Endodermal cell (in vitro differentiated cells): ENCODE measurements around the gene ARHGAP33. TPM values are rescaled to one million over a fixed set of nuclear protein-coding genes. Genes with fewer than 3 reads are reported as not detected.

Source experiments
- DNase-seq: peaks from one replicate; pipeline ENCODE4 v3.0.0-alpha.2; 2017
- H3K27ac ChIP-seq: 2 replicates; pipeline ENCODE4 v1.5.1; 2013; ENCODE audit warnings: mild to moderate bottlenecking, low read depth, low read length, moderate library complexity
- H3K27me3 ChIP-seq: 2 replicates; pipeline ENCODE4 v1.6.1; 2013; ENCODE audit warnings: mild to moderate bottlenecking, low read length, moderate library complexity; ENCODE audit not compliant: insufficient read depth, control insufficient read depth, poor library complexity, severe bottlenecking
- H3K36me3 ChIP-seq: 2 replicates; pipeline ENCODE4 v1.7.0; 2013; ENCODE audit warnings: mild to moderate bottlenecking, low read length, moderate library complexity; ENCODE audit not compliant: control insufficient read depth, insufficient read depth
- H3K4me1 ChIP-seq: one replicate; pipeline ENCODE4 v1.7.0; 2013; ENCODE audit warnings: low read length; ENCODE audit not compliant: control insufficient read depth, insufficient read depth
- H3K4me3 ChIP-seq: 2 replicates; pipeline ENCODE4 v1.5.1; 2013; ENCODE audit warnings: mild to moderate bottlenecking, low read length, moderate library complexity
- H3K9ac ChIP-seq: 2 replicates; pipeline ENCODE4 v1.6.1; 2013; ENCODE audit warnings: mild to moderate bottlenecking, low read length, moderate library complexity; ENCODE audit not compliant: poor library complexity, severe bottlenecking; ENCODE audit errors: extremely low read depth
- H3K9me3 ChIP-seq: 2 replicates; pipeline ENCODE4 v1.6.1; 2013; ENCODE audit warnings: mild to moderate bottlenecking, low read length, moderate library complexity; ENCODE audit not compliant: control insufficient read depth
- H3K27ac Mint-ChIP-seq: 2 replicates; pipeline ENCODE4 v1.8.0; 2020; ENCODE audit warnings: mixed read lengths
- H3K27me3 Mint-ChIP-seq: 2 replicates; pipeline ENCODE4 v1.8.0; 2021; ENCODE audit warnings: mild to moderate bottlenecking, mixed read lengths; ENCODE audit not compliant: insufficient read depth
- H3K36me3 Mint-ChIP-seq: 2 replicates; pipeline ENCODE4 v1.8.0; 2020; ENCODE audit warnings: low read depth, mixed read lengths
- H3K4me1 Mint-ChIP-seq: 2 replicates; pipeline ENCODE4 v1.8.0; 2020; ENCODE audit warnings: mixed read lengths
- H3K4me3 Mint-ChIP-seq: 2 replicates; pipeline ENCODE4 v1.8.0; 2020; ENCODE audit warnings: mild to moderate bottlenecking, moderate library complexity, mixed read lengths
- H3K9me3 Mint-ChIP-seq: 2 replicates; pipeline ENCODE4 v1.8.0; 2020; ENCODE audit warnings: mild to moderate bottlenecking, mixed read lengths
- CTCF ChIP-seq: fragments of 200-600 bp; sonication (generic); conservative IDR thresholded peaks from 2 replicates; pipeline ENCODE4 v1.5.0; 2021; ENCODE audit warnings: antibody characterized with exemption, mild to moderate bottlenecking
- WGBS, 2 experiments: methylation state at CpG; one replicate each; pipeline versions ENCODE4 v1.1.5 to v1.1.7; 2013; ENCODE audit warnings: missing lambda C conversion rate in 2 of 2, mixed read lengths in 1 of 2; ENCODE audit not compliant: insufficient coverage in 1 of 2, insufficient read length in 1 of 2; 5-methylcytosine and 5-hydroxymethylcytosine counted together
- total RNA-seq, 2 donors: library from RNA; stranded (reverse); fragmentation: NEBNext Ultra II Directional in 1 of 2; extraction: Animal tissue kit (Norgen Biotek cat#: 25700) in 1 of 2; gene quantifications; 2 replicates in 1 of 2; 3 replicates in 1 of 2; pipeline ENCODE4 v1.2.1, GENCODE V29; 2021

The ARHGAP33 gene
- total RNA-seq, 2 donors from 2014 or later, result 12.7 to 15.0 TPM

DNA sequence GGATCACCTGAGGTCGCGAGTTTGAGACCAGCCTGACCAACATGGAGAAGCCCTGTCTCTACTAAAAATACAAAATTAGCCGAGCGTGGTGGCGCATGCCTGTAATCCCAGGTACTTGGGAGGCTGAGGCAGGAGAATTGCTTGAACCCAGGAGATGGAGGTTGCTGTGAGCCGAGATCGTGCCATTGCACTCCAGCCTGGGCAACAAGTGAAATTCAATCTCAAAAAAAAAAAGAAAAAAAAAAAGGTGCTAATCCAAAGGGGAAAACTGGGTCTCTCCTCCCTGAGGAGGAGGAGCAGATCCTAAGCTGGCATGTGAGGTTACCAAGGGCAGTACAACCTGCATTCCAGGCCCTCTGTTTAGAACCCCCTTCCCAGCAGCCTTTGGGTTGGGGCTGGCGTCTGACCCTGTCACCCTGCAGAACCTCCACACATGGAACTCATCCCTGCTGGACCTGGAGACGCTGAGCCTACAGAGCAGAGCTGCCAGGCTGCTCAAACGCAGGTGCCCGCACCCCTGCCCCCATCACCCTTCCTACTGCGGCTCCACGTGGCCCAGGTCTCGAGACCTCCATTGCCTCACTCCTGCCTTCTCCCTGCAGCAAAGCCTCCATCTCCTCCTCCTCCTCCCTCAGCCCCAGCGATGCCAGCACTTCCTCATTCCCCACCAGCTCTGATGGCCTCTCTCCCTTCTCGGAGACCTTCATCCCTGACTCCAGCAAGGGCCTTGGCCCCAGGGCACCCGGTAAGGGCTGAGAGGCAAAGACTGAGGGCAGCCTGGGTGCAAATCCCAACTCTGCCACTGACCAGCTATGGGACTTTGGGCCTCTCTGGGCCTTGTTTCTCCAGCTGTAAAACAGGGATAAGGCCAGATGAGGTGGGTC, 10.7 kb upstream of the ARHGAP33 start:
- H3K4me3 ChIP-seq, result no peak overlapping the region
- H3K27me3 Mint-ChIP-seq, result no peaks in the 10 kb centered on the region
- TF ChIP-seq CTCF, result no peak
- no peak overlapping the region for H3K27ac Mint-ChIP-seq
- H3K9ac ChIP-seq, result no peak overlapping the region
- 93% methylated on average over 9 to 17 of the region's 17 CpGs for WGBS, 2 experiments
- H3K36me3 Mint-ChIP-seq, result peaks cover 37% of the 10 kb centered on the region
- no peak for DNase-seq
- H3K9me3 ChIP-seq, result no peaks in the 10 kb centered on the region
- H3K4me1 ChIP-seq, result peaks cover 2% of the 10 kb centered on the region
- H3K36me3 ChIP-seq, result peaks cover 38% of the 10 kb centered on the region
- no peak overlapping the region for H3K27ac ChIP-seq
- H3K27me3 ChIP-seq, result no peaks in the 10 kb centered on the region
- H3K4me3 Mint-ChIP-seq, result no peak overlapping the region
- peaks cover 3% of the 10 kb centered on the region for H3K4me1 Mint-ChIP-seq
- H3K9me3 Mint-ChIP-seq, result no peaks in the 10 kb centered on the region

- no peak overlapping the region for H3K9ac ChIP-seq
- Mint-ChIP-seq H3K4me1 (peaks cover 3% of the 10 kb centered on the region), H3K9me3 (no peaks in the 10 kb centered on the region), H3K36me3 (peaks cover 28% of the 10 kb centered on the region), H3K27ac (no peak overlapping the region), H3K4me3 (no peak overlapping the region), H3K27me3 (peaks cover 2% of the 10 kb centered on the region)
- TF ChIP-seq CTCF, result no peak
- peak; percentile 49 for DNase-seq
- H3K27me3 ChIP-seq, result no peaks in the 10 kb centered on the region
- H3K4me3 ChIP-seq, result no peak overlapping the region
- H3K4me1 ChIP-seq, result peaks cover 2% of the 10 kb centered on the region
- H3K9me3 ChIP-seq, result no peaks in the 10 kb centered on the region
- H3K36me3 ChIP-seq, result peaks cover 25% of the 10 kb centered on the region
- H3K27ac ChIP-seq, result no peak overlapping the region
- WGBS, 2 experiments, result 88 to 92% methylated on average over 4 to 11 of the region's 11 CpGs
Observed at GRCh38 chr19:35766571-35767104, 8.7 kb upstream of the ARHGAP33 start.

GRCh38 chr19:35767288-35768081, 7.9 kb upstream of the ARHGAP33 start:
- Mint-ChIP-seq H3K27me3 (peaks cover 4% of the 10 kb centered on the region), H3K4me3 (no peak overlapping the region), H3K9me3 (no peaks in the 10 kb centered on the region), H3K36me3 (peaks cover 22% of the 10 kb centered on the region), H3K27ac (no peak overlapping the region), H3K4me1 (peaks cover 3% of the 10 kb centered on the region)
- no peaks in the 10 kb centered on the region for H3K9me3 ChIP-seq
- WGBS, 2 experiments, result 55 to 58% methylated on average over 5 to 34 of the region's 34 CpGs
- H3K27me3 ChIP-seq, result no peaks in the 10 kb centered on the region
- peaks cover 2% of the 10 kb centered on the region for H3K4me1 ChIP-seq
- DNase-seq, result peak; percentile 98
- no peak overlapping the region for H3K9ac ChIP-seq
- no peak overlapping the region for H3K27ac ChIP-seq
- peaks cover 19% of the 10 kb centered on the region for H3K36me3 ChIP-seq
- H3K4me3 ChIP-seq, result no peak overlapping the region
- TF ChIP-seq CTCF, result no peak
